ACC112 (cell line): ENCODE measurements around the gene SHLD2.

Source experiments
- H2AFZ ChIP-seq: fragments of 200-600 bp; sonication (generic); one replicate; pipeline ENCODE4 v1.6.0; 2017; ENCODE audit warnings: antibody characterized with exemption, low read length; ENCODE audit not compliant: unreplicated experiment
- H3K27ac ChIP-seq: fragments of 200-600 bp; sonication (generic); 2 replicates; pipeline ENCODE4 v1.5.1; 2014; ENCODE audit warnings: low read depth, mild to moderate bottlenecking, antibody characterized with exemption, low read length, moderate library complexity
- H3K27me3 ChIP-seq: fragments of 200-600 bp; sonication (generic); 2 replicates; pipeline ENCODE4 v1.6.1; 2014; ENCODE audit warnings: mild to moderate bottlenecking, antibody characterized with exemption, low read length, moderate library complexity, mixed read lengths; ENCODE audit not compliant: insufficient read depth
- H3K36me3 ChIP-seq: fragments of 200-600 bp; sonication (generic); 2 replicates; pipeline ENCODE4 v1.6.1; 2016; ENCODE audit warnings: mild to moderate bottlenecking, antibody characterized with exemption, low read length, moderate library complexity, mixed read lengths; ENCODE audit not compliant: insufficient read depth
- H3K4me1 ChIP-seq: fragments of 200-600 bp; sonication (generic); one replicate; pipeline ENCODE4 v1.6.1; 2016; ENCODE audit warnings: low read length, mixed read lengths; ENCODE audit not compliant: insufficient read depth, unreplicated experiment, control insufficient read depth
- H3K4me3 ChIP-seq: fragments of 200-600 bp; sonication (generic); 2 replicates; pipeline ENCODE4 v1.5.1; 2014; ENCODE audit warnings: mild to moderate bottlenecking, low read depth, low read length
- H3K79me2 ChIP-seq: fragments of 200-600 bp; sonication (generic); one replicate; pipeline ENCODE4 v1.6.0; 2016; ENCODE audit warnings: low read length; ENCODE audit not compliant: control insufficient read depth, unreplicated experiment, insufficient read depth

The SHLD2 gene

GRCh38 chr10:87094373-87095235 is at the start of gene SHLD2, which contains the start of gene GLUD1:
TSS of gene SHLD2 (plus strand) at chr10:87095206. CDS start at chr10:87151355, 56,149 bp downstream.
TSS of gene GLUD1 (minus strand) at chr10:87094843. CDS start at chr10:87094769, 74 bp downstream.
- Histone ChIP-seq H3K4me3 (peak within 1 kb of the TSS; percentile 89), H3K4me1 (peaks cover 21% of the 10 kb centered on the region), H3K27ac (peak within 1 kb of the TSS; percentile 95), H3K27me3 (no peaks in the 10 kb centered on the region), H3K36me3 (peaks cover 10% of the 10 kb centered on the region; the same call in 1 of the 2 replicates), H3K79me2 (peaks cover 71% of the 10 kb centered on the region), H2AFZ (peak within 1 kb of the TSS; percentile 68)

- H3K79me2 ChIP-seq: no peaks in the 10 kb centered on the region
- no peaks in the 10 kb centered on the region for H3K27me3 ChIP-seq
- H3K4me1 ChIP-seq: no peaks in the 10 kb centered on the region
- no peak overlapping the region for H2AFZ ChIP-seq
- peaks cover 3% of the 10 kb centered on the region; the same call in 1 of the 2 replicates for H3K36me3 ChIP-seq
- H3K4me3 ChIP-seq: no peak overlapping the region
- no peak overlapping the region for H3K27ac ChIP-seq
Observed at GRCh38 chr10:87045434-87045938, 49.5 kb upstream of the SHLD2 start.

GRCh38 chr10:87053111-87053510 is 41.9 kb upstream of the SHLD2 start:
- Histone ChIP-seq H3K4me3 (no peak overlapping the region), H2AFZ (no peak overlapping the region), H3K79me2 (no peaks in the 10 kb centered on the region), H3K36me3 (peaks cover 6% of the 10 kb centered on the region; the same call in 1 of the 2 replicates), H3K4me1 (peaks cover 10% of the 10 kb centered on the region), H3K27me3 (no peaks in the 10 kb centered on the region), H3K27ac (no peak overlapping the region)

GRCh38 chr10:87053577-87054181 is 41.3 kb upstream of the SHLD2 start:
- H2AFZ ChIP-seq: no peak overlapping the region

GRCh38 chr10:87054373-87055295 is 40.4 kb upstream of the SHLD2 start:
- H3K4me3 ChIP-seq: no peak overlapping the region
- H3K36me3 ChIP-seq: peaks cover 11% of the 10 kb centered on the region; the same call in 1 of the 2 replicates
- H3K4me1 ChIP-seq: peaks cover 10% of the 10 kb centered on the region

More at GRCh38 chr10:87053577-87054181, 41.3 kb upstream of the SHLD2 start:
- peaks cover 9% of the 10 kb centered on the region; the same call in 1 of the 2 replicates for H3K36me3 ChIP-seq
- no peak overlapping the region for H3K4me3 ChIP-seq
- peaks cover 10% of the 10 kb centered on the region for H3K4me1 ChIP-seq
- no peaks in the 10 kb centered on the region for H3K79me2 ChIP-seq
- H3K27me3 ChIP-seq: no peaks in the 10 kb centered on the region
- H3K27ac ChIP-seq: no peak overlapping the region

GRCh38 chr10:87058171-87058570 is 36.8 kb upstream of the SHLD2 start:
- Histone ChIP-seq H3K36me3 (peaks cover 26% of the 10 kb centered on the region), H2AFZ (no peak overlapping the region), H3K79me2 (no peaks in the 10 kb centered on the region), H3K4me3 (no peak overlapping the region), H3K4me1 (peaks cover 10% of the 10 kb centered on the region), H3K27me3 (no peaks in the 10 kb centered on the region), H3K27ac (no peak overlapping the region)

More at GRCh38 chr10:87054373-87055295, 40.4 kb upstream of the SHLD2 start:
- H3K27me3 ChIP-seq: no peaks in the 10 kb centered on the region
- H2AFZ ChIP-seq: no peak overlapping the region
- no peaks in the 10 kb centered on the region for H3K79me2 ChIP-seq
- H3K27ac ChIP-seq: peak overlapping the region; percentile 35

GRCh38 chr10:87059401-87059800 is 35.6 kb upstream of the SHLD2 start:
- Histone ChIP-seq H2AFZ (no peak overlapping the region), H3K27ac (no peak overlapping the region), H3K4me3 (no peak overlapping the region), H3K36me3 (peaks cover 26% of the 10 kb centered on the region), H3K27me3 (no peaks in the 10 kb centered on the region), H3K4me1 (peaks cover 9% of the 10 kb centered on the region), H3K79me2 (no peaks in the 10 kb centered on the region)

- no peaks in the 10 kb centered on the region for H3K79me2 ChIP-seq
- no peaks in the 10 kb centered on the region for H3K27me3 ChIP-seq
- no peaks in the 10 kb centered on the region for H3K4me1 ChIP-seq
- no peak overlapping the region for H3K4me3 ChIP-seq
- no peak overlapping the region for H3K27ac ChIP-seq
- H2AFZ ChIP-seq: no peak overlapping the region
- H3K36me3 ChIP-seq: peaks cover 28% of the 10 kb centered on the region
Observed at GRCh38 chr10:87060280-87060928, 34.6 kb upstream of the SHLD2 start.

GRCh38 chr10:87064651-87065050 is 30.4 kb upstream of the SHLD2 start:
- H3K36me3 ChIP-seq: peaks cover 32% of the 10 kb centered on the region
- H2AFZ ChIP-seq: no peak overlapping the region
- H3K79me2 ChIP-seq: no peaks in the 10 kb centered on the region
- H3K4me1 ChIP-seq: no peaks in the 10 kb centered on the region
- H3K27ac ChIP-seq: no peak overlapping the region
- H3K4me3 ChIP-seq: no peak overlapping the region
- H3K27me3 ChIP-seq: no peaks in the 10 kb centered on the region
